Mesenchymal stem cell (in vitro differentiated cells and primary cell): Measurements from ENCODE around the gene SLC10A4.

Source experiments
- DNase-seq: peaks from one replicate; pipeline ENCODE4 v3.0.0-alpha.2; 2013
- H2AFZ ChIP-seq: one replicate; pipeline ENCODE4 v1.6.1; 2013; ENCODE audit warnings: low read depth, mild to moderate bottlenecking, control low read depth, inconsistent platforms, low read length, moderate library complexity
- H2AK5ac ChIP-seq: 2 replicates; pipeline ENCODE4 v1.6.1; 2013; ENCODE audit warnings: low read length, moderate library complexity, mild to moderate bottlenecking, inconsistent platforms; ENCODE audit not compliant: severe bottlenecking
- H2BK120ac ChIP-seq: one replicate; pipeline ENCODE4 v1.6.1; 2013; ENCODE audit warnings: low read depth, mild to moderate bottlenecking, inconsistent platforms, low read length, moderate library complexity
- H2BK12ac ChIP-seq, 2 experiments: one replicate each; pipeline ENCODE4 v1.6.1; 2013; ENCODE audit warnings: inconsistent platforms in 2 of 2, low read length in 2 of 2, mild to moderate bottlenecking in 2 of 2, moderate library complexity in 2 of 2, control low read depth in 1 of 2
- H2BK15ac ChIP-seq: one replicate; pipeline ENCODE4 v1.6.1; 2013; ENCODE audit warnings: mild to moderate bottlenecking, low read depth, inconsistent platforms; ENCODE audit not compliant: poor library complexity, severe bottlenecking
- H2BK5ac ChIP-seq: 2 replicates; pipeline ENCODE4 v1.6.1; 2013; ENCODE audit warnings: low read depth, mild to moderate bottlenecking, low read length, control low read depth, inconsistent platforms; ENCODE audit not compliant: poor library complexity, severe bottlenecking
- H3K14ac ChIP-seq, 2 experiments: one replicate each; pipeline ENCODE4 v1.6.1; 2013; ENCODE audit warnings: inconsistent platforms in 2 of 2, low read length in 2 of 2, control low read depth in 1 of 2, mild to moderate bottlenecking in 1 of 2, moderate library complexity in 1 of 2
- H3K18ac ChIP-seq, 2 experiments: one replicate each; pipeline ENCODE4 v1.6.1; 2013; ENCODE audit warnings: inconsistent platforms in 2 of 2, low read length in 2 of 2, control low read depth in 1 of 2, low read depth in 1 of 2, mild to moderate bottlenecking in 1 of 2
- H3K23ac ChIP-seq, 2 experiments: one replicate each; pipeline ENCODE4 v1.6.1; 2013; ENCODE audit warnings: inconsistent platforms in 2 of 2, low read length in 2 of 2, mild to moderate bottlenecking in 2 of 2, moderate library complexity in 2 of 2, control low read depth in 1 of 2
- H3K27ac ChIP-seq: 2 replicates; pipeline ENCODE4 v1.5.1; 2013; ENCODE audit warnings: mild to moderate bottlenecking, moderate library complexity, low read length, control low read depth, inconsistent platforms; ENCODE audit not compliant: poor library complexity, severe bottlenecking
- H3K27me3 ChIP-seq, 2 experiments: 2 replicates each; pipeline versions ENCODE4 v1.6.1 to v1.7.0; 2013; ENCODE audit warnings: low read length in 2 of 2, mild to moderate bottlenecking in 2 of 2, moderate library complexity in 2 of 2, control low read depth in 1 of 2, inconsistent platforms in 1 of 2; ENCODE audit not compliant: control insufficient read depth in 1 of 2, insufficient read depth in 1 of 2
- H3K36me3 ChIP-seq, 2 experiments: 2 replicates each; pipeline versions ENCODE4 v1.6.1 to v1.7.0; 2013; ENCODE audit warnings: low read length in 2 of 2, control low read depth in 1 of 2, inconsistent platforms in 1 of 2, low read depth in 1 of 2, mild to moderate bottlenecking in 1 of 2; ENCODE audit not compliant: insufficient read depth in 2 of 2, control insufficient read depth in 1 of 2
- H3K4ac ChIP-seq, 2 experiments: one replicate each; pipeline ENCODE4 v1.6.1; 2013; ENCODE audit warnings: inconsistent platforms in 2 of 2, low read length in 2 of 2, mild to moderate bottlenecking in 2 of 2, moderate library complexity in 2 of 2, control low read depth in 1 of 2, low read depth in 1 of 2
- H3K4me1 ChIP-seq: 2 replicates; pipeline ENCODE4 v1.6.1; 2013; ENCODE audit warnings: low read depth, low read length, control low read depth; ENCODE audit not compliant: control insufficient read depth, insufficient read depth
- H3K4me2 ChIP-seq: 2 replicates; pipeline ENCODE4 v1.6.1; 2013; ENCODE audit warnings: low read length, mild to moderate bottlenecking, inconsistent platforms; ENCODE audit not compliant: poor library complexity, severe bottlenecking
- H3K4me3 ChIP-seq, 2 experiments: 2 replicates each; pipeline versions ENCODE4 v1.5.1 to v1.7.0; 2013; ENCODE audit warnings: low read length in 2 of 2, mild to moderate bottlenecking in 2 of 2, control low read depth in 1 of 2, low read depth in 1 of 2; ENCODE audit not compliant: insufficient read depth in 1 of 2
- H3K79me1 ChIP-seq: replicated peaks from 2 replicates; pipeline ENCODE4 v1.6.1; 2013; ENCODE audit warnings: mild to moderate bottlenecking, control low read depth, low read length, inconsistent platforms; ENCODE audit not compliant: poor library complexity, severe bottlenecking
- H3K9ac ChIP-seq: 2 replicates; pipeline ENCODE4 v1.7.0; 2013; ENCODE audit warnings: mild to moderate bottlenecking, low read length, moderate library complexity
- H3K9me3 ChIP-seq: 2 replicates; pipeline ENCODE4 v1.7.0; 2013; ENCODE audit warnings: mild to moderate bottlenecking, low read length; ENCODE audit not compliant: control insufficient read depth
- H4K8ac ChIP-seq: one replicate; pipeline ENCODE4 v1.6.1; 2013; ENCODE audit warnings: inconsistent platforms, mild to moderate bottlenecking, low read length, moderate library complexity
- H4K91ac ChIP-seq: one replicate; pipeline ENCODE4 v1.6.1; 2013; ENCODE audit warnings: mild to moderate bottlenecking, low read length, inconsistent platforms
- WGBS: methylation state at CpG from one replicate; pipeline ENCODE4 v1.1.7; 2013; ENCODE audit warnings: mixed read lengths; 5-methylcytosine and 5-hydroxymethylcytosine counted together

SLC10A4 gene

GRCh38 chr4:48526406-48526805, 43.3 kb downstream of the SLC10A4 start:
- no peak for DNase-seq
- Histone ChIP-seq H3K9me3 (no peaks in the 10 kb centered on the region), H3K4me2 (no peak overlapping the region), H3K4me1 (no peaks in the 10 kb centered on the region), H2BK120ac (no peak overlapping the region), H3K27me3 (no peaks in the 10 kb centered on the region), H2BK12ac (no peak overlapping the region), H2AK5ac (no peak overlapping the region), H2BK15ac (no peak overlapping the region), H4K91ac (no peak overlapping the region), H3K14ac (no peak overlapping the region), H3K36me3 (peaks cover 15 to 91% of the 10 kb centered on the region in 2 experiments), H2BK5ac (no peak overlapping the region), H2AFZ (no peak overlapping the region), H3K27ac (no peak overlapping the region), H3K9ac (no peak overlapping the region), H3K4ac (no peak overlapping the region), H3K18ac (no peak overlapping the region), H3K23ac (no peak overlapping the region), H3K4me3 (no peak overlapping the region), H4K8ac (no peak overlapping the region), H3K79me1 (no peaks in the 10 kb centered on the region)
- no CpG with 5 or more reads among the region's 1 CpG for WGBS

GRCh38 chr4:48538358-48538757, 55.2 kb downstream of the SLC10A4 start:
- Histone ChIP-seq H2AFZ (no peak overlapping the region), H3K9ac (no peak overlapping the region), H2BK12ac (no peak overlapping the region)

More at GRCh38 chr4:48538358-48538757, 55.2 kb downstream of the SLC10A4 start:
- no peaks in the 10 kb centered on the region for H3K4me1 ChIP-seq
- H2BK15ac ChIP-seq, result no peak overlapping the region
- H2AK5ac ChIP-seq, result no peak overlapping the region
- H4K8ac ChIP-seq, result no peak overlapping the region
- H3K4me2 ChIP-seq, result no peak overlapping the region
- no peaks in the 10 kb centered on the region for H3K27me3 ChIP-seq
- peaks cover 6% of the 10 kb centered on the region for H3K79me1 ChIP-seq
- H3K14ac ChIP-seq, result no peak overlapping the region
- no peak overlapping the region for H2BK5ac ChIP-seq
- no peak overlapping the region for H3K18ac ChIP-seq
- H2BK120ac ChIP-seq, result no peak overlapping the region
- H4K91ac ChIP-seq, result no peak overlapping the region
- no peak for DNase-seq
- no peak overlapping the region for H3K23ac ChIP-seq
- H3K36me3 ChIP-seq, result peaks cover 10 to 71% of the 10 kb centered on the region in 2 experiments
- H3K4me3 ChIP-seq, result no peak overlapping the region
- H3K4ac ChIP-seq, result no peak overlapping the region
- H3K27ac ChIP-seq, result no peak overlapping the region
- H3K9me3 ChIP-seq, result no peaks in the 10 kb centered on the region
